T-helper 1 cell treated with Interleukin-12 subunit alpha and Interleukin-12 subunit beta and Interleukin-4 antibody, amounts not matched to agents 30 μg/mL and 1 μg/mL, for 36 hours (primary cell): ENCODE results near the gene SOX15.

Source experiments
- H3K27ac Mint-ChIP-seq: one replicate; pipeline ENCODE4 v1.8.0; 2021; ENCODE audit warnings: mild to moderate bottlenecking, mixed read lengths
- H3K27me3 Mint-ChIP-seq: one replicate; pipeline ENCODE4 v1.8.0; 2021; ENCODE audit warnings: low read depth, mixed read lengths
- H3K36me3 Mint-ChIP-seq: one replicate; pipeline ENCODE4 v1.8.0; 2021; ENCODE audit warnings: low read depth, mixed read lengths
- H3K4me1 Mint-ChIP-seq: one replicate; pipeline ENCODE4 v1.8.0; 2021; ENCODE audit warnings: low read depth, mixed read lengths
- H3K4me3 Mint-ChIP-seq: one replicate; pipeline ENCODE4 v1.8.0; 2021; ENCODE audit warnings: mild to moderate bottlenecking, moderate library complexity, mixed read lengths
- H3K9me3 Mint-ChIP-seq: one replicate; pipeline ENCODE4 v1.8.0; 2021; ENCODE audit warnings: mixed read lengths

The SOX15 gene

GRCh38 chr17:7558544-7559319 is 31.2 kb downstream of the SOX15 start, which contains the start of gene TNFSF13:
Gene TNFSF13, plus strand, starts transcription at chr17:7558750. Its CDS starts 290 bp downstream, at chr17:7559040.
- H3K4me1 Mint-ChIP-seq, result peaks cover 48% of the 10 kb centered on the region
- no peaks in the 10 kb centered on the region for H3K9me3 Mint-ChIP-seq
- H3K4me3 Mint-ChIP-seq, result peak within 1 kb of the TSS; percentile 17
- H3K27me3 Mint-ChIP-seq, result no peaks in the 10 kb centered on the region
- peaks cover 35% of the 10 kb centered on the region for H3K36me3 Mint-ChIP-seq
- peak within 1 kb of the TSS; percentile 65 for H3K27ac Mint-ChIP-seq

- H3K4me3 Mint-ChIP-seq, result peak overlapping the region; percentile 17
- peak overlapping the region; percentile 65 for H3K27ac Mint-ChIP-seq
- peaks cover 40% of the 10 kb centered on the region for H3K36me3 Mint-ChIP-seq
- no peaks in the 10 kb centered on the region for H3K9me3 Mint-ChIP-seq
- H3K27me3 Mint-ChIP-seq, result no peaks in the 10 kb centered on the region
- peaks cover 53% of the 10 kb centered on the region for H3K4me1 Mint-ChIP-seq
Observed at GRCh38 chr17:7557775-7558543, 31.9 kb downstream of the SOX15 start.

- peaks cover 53% of the 10 kb centered on the region for H3K4me1 Mint-ChIP-seq
- H3K36me3 Mint-ChIP-seq, result peaks cover 38% of the 10 kb centered on the region
- H3K27ac Mint-ChIP-seq, result no peak overlapping the region
- no peaks in the 10 kb centered on the region for H3K9me3 Mint-ChIP-seq
- no peaks in the 10 kb centered on the region for H3K27me3 Mint-ChIP-seq
- H3K4me3 Mint-ChIP-seq, result no peak overlapping the region
Observed at GRCh38 chr17:7557147-7557764, 32.6 kb downstream of the SOX15 start.

- Mint-ChIP-seq H3K4me1 (peaks cover 58% of the 10 kb centered on the region), H3K9me3 (no peaks in the 10 kb centered on the region), H3K27me3 (no peaks in the 10 kb centered on the region), H3K4me3 (no peak overlapping the region), H3K36me3 (peaks cover 38% of the 10 kb centered on the region), H3K27ac (peak overlapping the region; percentile 63)
Observed at GRCh38 chr17:7556627-7557026, 33.3 kb downstream of the SOX15 start.

- Mint-ChIP-seq H3K4me3 (peak overlapping the region; percentile 12), H3K36me3 (peaks cover 39% of the 10 kb centered on the region), H3K27ac (peak overlapping the region; percentile 13), H3K9me3 (no peaks in the 10 kb centered on the region), H3K4me1 (peaks cover 61% of the 10 kb centered on the region), H3K27me3 (no peaks in the 10 kb centered on the region)
Observed at GRCh38 chr17:7555320-7555948, 34.5 kb downstream of the SOX15 start.

GRCh38 chr17:7553356-7553755 is 36.5 kb downstream of the SOX15 start:
- H3K27me3 Mint-ChIP-seq, result no peaks in the 10 kb centered on the region
- H3K9me3 Mint-ChIP-seq, result no peaks in the 10 kb centered on the region
- H3K27ac Mint-ChIP-seq, result peak overlapping the region; percentile 91
- H3K4me3 Mint-ChIP-seq, result peak overlapping the region; percentile 76
- H3K4me1 Mint-ChIP-seq, result peaks cover 57% of the 10 kb centered on the region
- peaks cover 44% of the 10 kb centered on the region for H3K36me3 Mint-ChIP-seq

- Mint-ChIP-seq H3K4me3 (peak overlapping the region; percentile 76), H3K36me3 (peaks cover 45% of the 10 kb centered on the region), H3K9me3 (no peaks in the 10 kb centered on the region), H3K4me1 (peaks cover 56% of the 10 kb centered on the region), H3K27me3 (no peaks in the 10 kb centered on the region), H3K27ac (peak overlapping the region; percentile 91)
Observed at GRCh38 chr17:7552621-7553051, 37.3 kb downstream of the SOX15 start.

GRCh38 chr17:7551396-7551795 is 38.5 kb downstream of the SOX15 start:
- Mint-ChIP-seq H3K4me3 (peak overlapping the region; percentile 67), H3K36me3 (peaks cover 42% of the 10 kb centered on the region), H3K4me1 (peaks cover 53% of the 10 kb centered on the region), H3K9me3 (no peaks in the 10 kb centered on the region), H3K27ac (peak overlapping the region; percentile 84), H3K27me3 (no peaks in the 10 kb centered on the region)

- Mint-ChIP-seq H3K4me1 (peaks cover 48% of the 10 kb centered on the region), H3K36me3 (peaks cover 37% of the 10 kb centered on the region), H3K27me3 (no peaks in the 10 kb centered on the region), H3K27ac (peak overlapping the region; percentile 85), H3K4me3 (peak overlapping the region; percentile 91), H3K9me3 (no peaks in the 10 kb centered on the region)
Observed at GRCh38 chr17:7550344-7550743, 39.5 kb downstream of the SOX15 start.

- H3K36me3 Mint-ChIP-seq, result peaks cover 30% of the 10 kb centered on the region
- H3K4me3 Mint-ChIP-seq, result peak overlapping the region; percentile 91
- H3K9me3 Mint-ChIP-seq, result no peaks in the 10 kb centered on the region
- H3K27me3 Mint-ChIP-seq, result no peaks in the 10 kb centered on the region
- H3K4me1 Mint-ChIP-seq, result peaks cover 43% of the 10 kb centered on the region
- peak overlapping the region; percentile 85 for H3K27ac Mint-ChIP-seq
Observed at GRCh38 chr17:7549401-7550055, 40.4 kb downstream of the SOX15 start.

- Mint-ChIP-seq H3K36me3 (peaks cover 27% of the 10 kb centered on the region), H3K27me3 (no peaks in the 10 kb centered on the region), H3K4me3 (peak within 1 kb of the TSS; percentile 91), H3K4me1 (peaks cover 40% of the 10 kb centered on the region), H3K27ac (peak within 1 kb of the TSS; percentile 87), H3K9me3 (no peaks in the 10 kb centered on the region)
Observed at GRCh38 chr17:7548585-7549400, 41.1 kb downstream of the SOX15 start, which contains the start of gene TNFSF12. Gene TNFSF12, plus strand, starts transcription at chr17:7549058. Its CDS starts 96 bp downstream, at chr17:7549154.

GRCh38 chr17:7544911-7545310 is 45.0 kb downstream of the SOX15 start:
- H3K9me3 Mint-ChIP-seq, result no peaks in the 10 kb centered on the region

GRCh38 chr17:7541074-7541621 is 48.7 kb downstream of the SOX15 start:
- no peak overlapping the region for H3K4me3 Mint-ChIP-seq

More at GRCh38 chr17:7544911-7545310, 45.0 kb downstream of the SOX15 start:
- Mint-ChIP-seq H3K27me3 (no peaks in the 10 kb centered on the region), H3K4me3 (no peak overlapping the region), H3K27ac (no peak overlapping the region), H3K4me1 (peaks cover 9% of the 10 kb centered on the region), H3K36me3 (peaks cover 11% of the 10 kb centered on the region)

More at GRCh38 chr17:7541074-7541621, 48.7 kb downstream of the SOX15 start:
- peaks cover 4% of the 10 kb centered on the region for H3K27me3 Mint-ChIP-seq
- H3K9me3 Mint-ChIP-seq, result no peaks in the 10 kb centered on the region
- H3K4me1 Mint-ChIP-seq, result no peaks in the 10 kb centered on the region
- H3K36me3 Mint-ChIP-seq, result no peaks in the 10 kb centered on the region
- H3K27ac Mint-ChIP-seq, result no peak overlapping the region
